Keratinocyte (primary cell): ENCODE measurements around the gene CCR6. TPM values are rescaled to one million over a fixed set of nuclear protein-coding genes. Genes with fewer than 3 reads are reported as not detected.

Experiments used
- DNase-seq: peaks from one replicate; pipeline ENCODE4 v3.0.0-alpha.2; 2011; ENCODE audit warnings: low read depth, missing footprints, low spot score
- FAIRE-seq: peaks from 2 replicates; lab custom pipeline; 2011; peaks lifted over from hg19 to GRCh38; lab: Jason Lieb, UNC
- H2AFZ ChIP-seq: 2 replicates; pipeline ENCODE4 v1.6.0; 2012; ENCODE audit warnings: low read length, control low read depth, inconsistent platforms; ENCODE audit not compliant: control insufficient read depth
- H3K27ac ChIP-seq: 2 replicates; pipeline ENCODE4 v1.5.1; 2011; ENCODE audit warnings: low read length; ENCODE audit not compliant: control insufficient read depth, insufficient read depth
- H3K27me3 ChIP-seq: 3 replicates; pipeline ENCODE4 v1.6.0; 2011; ENCODE audit warnings: low read length; ENCODE audit not compliant: control insufficient read depth, insufficient read depth; ENCODE audit errors: extremely low read depth
- H3K36me3 ChIP-seq, 2 experiments: 2 replicates in 1 of 2; 3 replicates in 1 of 2; pipeline ENCODE4 v1.5.1; 2011; ENCODE audit warnings: low read length in 2 of 2, mild to moderate bottlenecking in 1 of 2; ENCODE audit not compliant: control insufficient read depth in 2 of 2, insufficient read depth in 2 of 2; ENCODE audit errors: extremely low read depth in 1 of 2
- H3K4me1 ChIP-seq: 3 replicates; pipeline ENCODE4 v1.5.1; 2011; ENCODE audit warnings: low read length; ENCODE audit not compliant: control insufficient read depth, insufficient read depth; ENCODE audit errors: extremely low read depth
- H3K4me2 ChIP-seq: 3 replicates; pipeline ENCODE4 v1.6.0; 2011; ENCODE audit warnings: low read depth, low read length; ENCODE audit not compliant: control insufficient read depth, insufficient read depth; ENCODE audit errors: extremely low read depth
- H3K4me3 ChIP-seq, 3 experiments: fragments of 200-600 bp in 1 of 3; sonication (generic) in 1 of 3; 2 replicates in 2 of 3; 3 replicates in 1 of 3; pipeline ENCODE4 v1.5.1; 2011 to 2016; ENCODE audit warnings: low read length in 3 of 3, mild to moderate bottlenecking in 3 of 3, control low read depth in 2 of 3, inconsistent platforms in 1 of 3, low read depth in 1 of 3, mixed read lengths in 1 of 3, mixed run types in 1 of 3, moderate library complexity in 1 of 3; ENCODE audit not compliant: control insufficient read depth in 2 of 3, insufficient read depth in 2 of 3; ENCODE audit errors: extremely low read depth in 1 of 3
- H3K79me2 ChIP-seq: 2 replicates; pipeline ENCODE4 v1.6.0; 2012; ENCODE audit warnings: low read length; ENCODE audit not compliant: control insufficient read depth, insufficient read depth
- H3K9ac ChIP-seq: 3 replicates; pipeline ENCODE4 v1.6.0; 2011; ENCODE audit warnings: low read length; ENCODE audit not compliant: control insufficient read depth, insufficient read depth; ENCODE audit errors: extremely low read depth
- H3K9me1 ChIP-seq: 3 replicates; pipeline ENCODE4 v1.6.0; 2011; ENCODE audit warnings: low read length; ENCODE audit not compliant: control insufficient read depth, insufficient read depth; ENCODE audit errors: extremely low read depth
- H3K9me3 ChIP-seq: 2 replicates; pipeline ENCODE4 v1.5.1; 2012; ENCODE audit warnings: low read depth, low read length; ENCODE audit not compliant: control insufficient read depth
- H4K20me1 ChIP-seq: 3 replicates; pipeline ENCODE4 v1.6.0; 2011; ENCODE audit warnings: low read length; ENCODE audit not compliant: control insufficient read depth, insufficient read depth; ENCODE audit errors: extremely low read depth
- EZH2 ChIP-seq: IDR thresholded peaks from one replicate; pipeline ENCODE4 v1.6.1; 2012; ENCODE audit warnings: inconsistent platforms, mild to moderate bottlenecking, low read length, moderate library complexity
- dilution Hi-C: fragments of 300-500 bp; cut with MboI; formaldehyde crosslinking; loops from one replicate; pipeline ENCODE4 v1.7.0; 2020; ENCODE audit warnings: low sequenced_read_pairs; ENCODE audit not compliant: extremely low pct_ligation_motif_present
- polyA plus RNA-seq, 5 experiments: library from polyadenylated mRNA; depleted of rRNA in 3 of 5; stranded (reverse) in 3 of 5; stranded (forward) in 1 of 5; unstranded in 1 of 5; fragments of >200 nt; gene quantifications; 1 replicate in 1 of 5; 2 replicates in 3 of 5; 3 replicates in 1 of 5; pipeline versions ENCODE4 v1.2.1 to v1.2.3, GENCODE V29; 2011 to 2012; ENCODE audit warnings: missing spikeins in 2 of 5, low read depth in 1 of 5, low replicate concordance in 1 of 5
- TF ChIP-seq, protein P1 (sequence below), 3 experiments: IDR thresholded peaks in 1 of 3; conservative IDR thresholded peaks in 1 of 3; optimal IDR thresholded peaks in 1 of 3; 2 replicates in 2 of 3; 3 replicates in 1 of 3; pipeline versions ENCODE3 to v1.5.1; 2011; ENCODE audit warnings: low read length in 3 of 3, mild to moderate bottlenecking in 3 of 3, moderate library complexity in 2 of 3, control low read depth in 1 of 3, inconsistent platforms in 1 of 3; ENCODE audit not compliant: insufficient read depth in 2 of 3; ENCODE audit errors: extremely low read depth in 1 of 3

Gene CCR6
- polyA plus RNA-seq, 1 donor (not counting 4 experiments of a cell fraction or from before 2014, with no cell fraction given) = not detected

DNA sequence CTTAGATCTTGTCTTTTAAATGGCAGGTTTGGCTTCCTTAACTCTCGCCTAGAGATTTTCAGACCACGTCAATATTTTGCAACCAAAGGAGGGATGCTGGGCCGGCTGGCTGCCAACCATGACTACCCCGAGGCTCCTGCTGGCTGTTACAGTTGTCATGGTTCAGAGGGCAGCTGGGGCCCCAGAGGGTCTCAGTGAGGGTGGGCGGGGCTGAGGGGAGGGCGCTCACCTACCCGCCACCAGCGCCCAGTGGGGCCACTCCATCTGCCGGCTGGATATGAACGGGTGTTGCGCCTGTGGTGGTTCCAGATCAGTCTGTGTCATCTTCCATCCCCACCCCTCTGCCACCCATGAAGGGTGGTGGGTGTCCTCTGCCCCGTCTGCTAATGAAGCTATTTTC, 22.6 kb downstream of the CCR6 start:
- Histone ChIP-seq H3K4me1 (no peaks in the 10 kb centered on the region), H3K9me1 (no peaks in the 10 kb centered on the region), H3K4me3 (no peak overlapping the region), H4K20me1 (no peaks in the 10 kb centered on the region), H3K9me3 (no peaks in the 10 kb centered on the region), H3K27me3 (peaks cover 8% of the 10 kb centered on the region), H3K79me2 (no peaks in the 10 kb centered on the region), H3K36me3 (no peaks in the 10 kb centered on the region), H3K9ac (no peak overlapping the region), H2AFZ (no peak overlapping the region), H3K4me2 (no peak overlapping the region), H3K27ac (no peak overlapping the region)
- TF ChIP-seq EZH2 = no peak
- TF ChIP-seq, protein P1, sequence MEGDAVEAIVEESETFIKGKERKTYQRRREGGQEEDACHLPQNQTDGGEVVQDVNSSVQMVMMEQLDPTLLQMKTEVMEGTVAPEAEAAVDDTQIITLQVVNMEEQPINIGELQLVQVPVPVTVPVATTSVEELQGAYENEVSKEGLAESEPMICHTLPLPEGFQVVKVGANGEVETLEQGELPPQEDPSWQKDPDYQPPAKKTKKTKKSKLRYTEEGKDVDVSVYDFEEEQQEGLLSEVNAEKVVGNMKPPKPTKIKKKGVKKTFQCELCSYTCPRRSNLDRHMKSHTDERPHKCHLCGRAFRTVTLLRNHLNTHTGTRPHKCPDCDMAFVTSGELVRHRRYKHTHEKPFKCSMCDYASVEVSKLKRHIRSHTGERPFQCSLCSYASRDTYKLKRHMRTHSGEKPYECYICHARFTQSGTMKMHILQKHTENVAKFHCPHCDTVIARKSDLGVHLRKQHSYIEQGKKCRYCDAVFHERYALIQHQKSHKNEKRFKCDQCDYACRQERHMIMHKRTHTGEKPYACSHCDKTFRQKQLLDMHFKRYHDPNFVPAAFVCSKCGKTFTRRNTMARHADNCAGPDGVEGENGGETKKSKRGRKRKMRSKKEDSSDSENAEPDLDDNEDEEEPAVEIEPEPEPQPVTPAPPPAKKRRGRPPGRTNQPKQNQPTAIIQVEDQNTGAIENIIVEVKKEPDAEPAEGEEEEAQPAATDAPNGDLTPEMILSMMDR (optimal IDR thresholded peaks at IDR 0.05 in 1 of 3, IDR thresholded peaks at IDR 0.05 in 1 of 3, conservative IDR thresholded peaks at IDR 0.05 in 1 of 3; ENCODE audit: extremely low read depth in 1 of 3, insufficient read depth in 2 of 3, low read length in 3 of 3) = no peak
- DNase-seq (no peak), FAIRE-seq (no peak)
- dilution Hi-C loops = no loop called here

- Histone ChIP-seq H3K36me3 (no peaks in the 10 kb centered on the region), H2AFZ (no peak overlapping the region), H3K9ac (no peak overlapping the region), H3K4me1 (no peaks in the 10 kb centered on the region), H3K27me3 (peaks cover 8% of the 10 kb centered on the region), H4K20me1 (no peaks in the 10 kb centered on the region), H3K27ac (no peak overlapping the region), H3K9me1 (no peaks in the 10 kb centered on the region), H3K9me3 (no peaks in the 10 kb centered on the region), H3K4me3 (no peak overlapping the region), H3K79me2 (no peaks in the 10 kb centered on the region), H3K4me2 (no peak overlapping the region)
- dilution Hi-C loops = no loop called here
- FAIRE-seq (no peak), DNase-seq (no peak)
- TF ChIP-seq EZH2 = no peak
- TF ChIP-seq, protein P1 (optimal IDR thresholded peaks at IDR 0.05 in 1 of 3, IDR thresholded peaks at IDR 0.05 in 1 of 3, conservative IDR thresholded peaks at IDR 0.05 in 1 of 3; ENCODE audit: extremely low read depth in 1 of 3, insufficient read depth in 2 of 3, low read length in 3 of 3) = no peak
These were observed 23.2 kb downstream of the CCR6 start for GRCh38 chr6:167146135-167146534.
